Upper lobe of right lung (tissue), 1 donor: ENCODE measurements around the gene HPS1. TPM values are rescaled to one million over a fixed set of nuclear protein-coding genes. Genes with fewer than 3 reads are reported as not detected.

Experiments
- ATAC-seq: fragments of 200-7000 bp; cut with Tn5 transposase; one replicate; pipeline ENCODE4 v1.9.1; 2020; ENCODE audit warnings: mild to moderate bottlenecking, moderate library complexity
- DNase-seq: peaks from one replicate; pipeline ENCODE4 v3.0.0-alpha.2; 2020
- H3K27ac ChIP-seq: fragments of 200-600 bp; one replicate; pipeline ENCODE4 v1.8.0; 2022
- H3K27me3 ChIP-seq: fragments of 200-600 bp; one replicate; pipeline ENCODE4 v1.8.0; 2022; ENCODE audit warnings: mild to moderate bottlenecking
- H3K36me3 ChIP-seq: fragments of 200-600 bp; one replicate; pipeline ENCODE4 v1.8.0; 2022
- H3K4me1 ChIP-seq: fragments of 200-600 bp; one replicate; pipeline ENCODE4 v1.8.0; 2022
- H3K4me3 ChIP-seq: fragments of 200-600 bp; one replicate; pipeline ENCODE4 v1.8.0; 2022; ENCODE audit warnings: mild to moderate bottlenecking
- H3K9me3 ChIP-seq: fragments of 200-600 bp; one replicate; pipeline ENCODE4 v1.8.0; 2022
- CTCF ChIP-seq: fragments of 200-600 bp; IDR thresholded peaks from one replicate; pipeline ENCODE4 v1.8.0; 2022; ENCODE audit warnings: antibody characterized with exemption
- intact Hi-C: fragments of 100-400 bp; cut with DNase I; formaldehyde crosslinking; loops from one replicate; pipeline ENCODE4 v1.11.0; 2022
- total RNA-seq: library from RNA; stranded (reverse); fragmentation: NEBNext Ultra II Directional; extraction: Animal tissue kit (Norgen Biotek cat#: 25700); gene quantifications from one replicate; pipeline ENCODE4 v1.2.1, GENCODE V29; 2021
- donor health status: DM: no; HTN: yes; CAD: no; lungs with severe emphysema.

The HPS1 gene
- total RNA-seq, 1 donor from 2014 or later: 77.7 TPM

- TF ChIP-seq CTCF: no peak
- Histone ChIP-seq H3K27me3 (no peaks in the 10 kb centered on the region), H3K9me3 (no peaks in the 10 kb centered on the region), H3K27ac (no peak overlapping the region), H3K4me1 (no peaks in the 10 kb centered on the region), H3K4me3 (no peak overlapping the region), H3K36me3 (no peaks in the 10 kb centered on the region)
- intact Hi-C loops: no loop called here
- ATAC-seq (no peak), DNase-seq (no peak)
These were observed 31.9 kb upstream of the HPS1 start for GRCh38 chr10:98478430-98479222.

GRCh38 chr10:98477861-98478260 lies 31.1 kb upstream of the HPS1 start:
- no peaks in the 10 kb centered on the region for H3K27me3 ChIP-seq
- DNase-seq (no peak), ATAC-seq (no peak)
- no peak overlapping the region for H3K27ac ChIP-seq
- H3K4me3 ChIP-seq: no peak overlapping the region
- no peak for TF ChIP-seq CTCF
- no peaks in the 10 kb centered on the region for H3K36me3 ChIP-seq
- intact Hi-C loops: no loop called here
- no peaks in the 10 kb centered on the region for H3K4me1 ChIP-seq
- H3K9me3 ChIP-seq: no peaks in the 10 kb centered on the region

- no peak for TF ChIP-seq CTCF
- H3K4me1 ChIP-seq: no peaks in the 10 kb centered on the region
- H3K36me3 ChIP-seq: no peaks in the 10 kb centered on the region
- DNase-seq (no peak), ATAC-seq (no peak)
- no peak overlapping the region for H3K27ac ChIP-seq
- no peaks in the 10 kb centered on the region for H3K9me3 ChIP-seq
- intact Hi-C loops: no loop called here
- no peak overlapping the region for H3K4me3 ChIP-seq
- H3K27me3 ChIP-seq: no peaks in the 10 kb centered on the region
These were observed 27.9 kb upstream of the HPS1 start for GRCh38 chr10:98474628-98475027.

GRCh38 chr10:98472196-98472595 lies 25.5 kb upstream of the HPS1 start:
- H3K4me3 ChIP-seq: no peak overlapping the region
- peaks cover 7% of the 10 kb centered on the region for H3K4me1 ChIP-seq
- H3K36me3 ChIP-seq: no peaks in the 10 kb centered on the region
- no peak for TF ChIP-seq CTCF
- H3K27me3 ChIP-seq: no peaks in the 10 kb centered on the region
- ATAC-seq: no peak
- H3K9me3 ChIP-seq: no peaks in the 10 kb centered on the region
- intact Hi-C loops: no loop called here
- DNase-seq: no peak
- H3K27ac ChIP-seq: no peak overlapping the region

GRCh38 chr10:98470850-98471249 lies 24.1 kb upstream of the HPS1 start:
- DNase-seq (no peak), ATAC-seq (no peak)
- Histone ChIP-seq H3K9me3 (no peaks in the 10 kb centered on the region), H3K4me3 (no peak overlapping the region), H3K27me3 (no peaks in the 10 kb centered on the region), H3K27ac (no peak overlapping the region), H3K4me1 (peaks cover 7% of the 10 kb centered on the region), H3K36me3 (no peaks in the 10 kb centered on the region)
- TF ChIP-seq CTCF: no peak
- intact Hi-C loops: no loop called here
